GM23248 (cell line): ENCODE data around the gene NTSR2.

Source experiments
- EZH2 ChIP-seq: fragments of 200-600 bp; sonication (generic); IDR thresholded peaks from 2 replicates; pipeline ENCODE4 v1.6.1; 2018; ENCODE audit warnings: antibody characterized with exemption, mild to moderate bottlenecking; ENCODE audit not compliant: insufficient read depth, poor library complexity, severe bottlenecking
- EZH2phosphoT487 ChIP-seq: fragments of 200-600 bp; sonication (generic); IDR thresholded peaks from 2 replicates; pipeline ENCODE4 v1.6.1; 2018; ENCODE audit warnings: antibody characterized with exemption, moderate library complexity, mild to moderate bottlenecking, low read depth; ENCODE audit not compliant: insufficient read depth

- TF ChIP-seq EZH2phosphoT487 = no peak
- TF ChIP-seq EZH2 = no peak
Measured at GRCh38 chr2:11697103-11697871, 27.3 kb upstream of the NTSR2 start.
